ENCODE measurements around the gene CD151. TPM values are rescaled to one million over a fixed set of nuclear protein-coding genes. Genes with fewer than 3 reads are reported as not detected.

The CD151 gene
- polyA plus RNA-seq, 1 of the 3 experiments (the other 2 are of a cell fraction) = 922 TPM

GRCh38 chr11:783581-784015, 49.2 kb upstream of the CD151 start (continued):
- TF ChIP-seq ZBTB33 (IDR thresholded peaks at IDR 0.05; ENCODE audit: borderline replicate concordance, low read depth) (no peak), RCOR1 (IDR thresholded peaks at IDR 0.05; ENCODE audit: low read length) (peak; percentile 57; the same call in 1 of the 2 replicates), GATA2 (CRISPR knock-in tag; IDR thresholded peaks at IDR 0.05) (no peak), MXI1 (IDR thresholded peaks at IDR 0.05; ENCODE audit: low read depth, low read length) (peak; percentile 60), IRF3 (IDR thresholded peaks at IDR 0.05; ENCODE audit: low read depth, low read length) (no peak), CHD2 (IDR thresholded peaks at IDR 0.05; ENCODE audit: low read length, partially characterized antibody) (peak; percentile 51), GABPA (IDR thresholded peaks at IDR 0.05; ENCODE audit: low read depth) (no peak), RAD21 (IDR thresholded peaks at IDR 0.05; ENCODE audit: low read length) (peak; percentile 62), FOSL2 (IDR thresholded peaks at IDR 0.05; ENCODE audit: borderline replicate concordance, low read depth) (no peak), NFIC (IDR thresholded peaks at IDR 0.05; ENCODE audit: borderline replicate concordance) (peak; percentile 24; the same call in 1 of the 2 replicates), JUND (IDR thresholded peaks at IDR 0.05) (no peak), ELF1 (IDR thresholded peaks at IDR 0.05) (no peak), TEAD4 (IDR thresholded peaks at IDR 0.05; ENCODE audit: borderline replicate concordance, insufficient read depth) (no peak), RFX5 (IDR thresholded peaks at IDR 0.05; ENCODE audit: low read length) (no peak), FOXM1 (IDR thresholded peaks at IDR 0.05; ENCODE audit: low read depth) (no peak), TAF1 (IDR thresholded peaks at IDR 0.05; ENCODE audit: borderline replicate concordance, low read depth, low read length) (peak; percentile 17; the same call in 1 of the 2 replicates), FOXJ3 (CRISPR knock-in tag; IDR thresholded peaks at IDR 0.05) (no peak), SMC3 (IDR thresholded peaks at IDR 0.05; ENCODE audit: low read depth, low read length) (peak; percentile 59), MEF2A (IDR thresholded peaks at IDR 0.05; ENCODE audit: borderline replicate concordance, low read depth) (no peak), RXRA (IDR thresholded peaks at IDR 0.05; ENCODE audit: borderline replicate concordance, low read depth) (no peak), YY1 (IDR thresholded peaks at IDR 0.05; ENCODE audit: low read depth) (no peak), PBX3 (IDR thresholded peaks at IDR 0.05) (peak; percentile 12; the same call in 1 of the 2 replicates)

Data from SK-N-SH (cell line).